Activated CD8-positive, alpha-beta T cell treated with anti-CD3 and anti-CD28 coated beads, Interleukin-2, amount 10 ng/mL, durations not matched to agents 7 days and 5 days (primary cell): ENCODE measurements around the gene PTPRU. TPM values are rescaled to one million over a fixed set of nuclear protein-coding genes. Genes with fewer than 3 reads are reported as not detected.
A peak's percentile ranks its signal among the peaks of the same experiment; 100 is the strongest.
"Not testable (repeated sequence)": the region's sequence is repeated elsewhere in the genome, so short reads cannot be mapped to it uniquely, and the experiment has no call there.

ENCODE experiments used
- ATAC-seq: fragments of 150-1000 bp; cut with Tn5 transposase; one replicate; pipeline ENCODE4 v1.10.0; 2021; ENCODE audit warnings: moderate library complexity
- CTCF ChIA-PET: fragments of 350-600 bp; sonication (Branson Sonifier 250); formaldehyde crosslinking; loops from one replicate; lab custom pipeline; 2021; ENCODE audit warnings: antibody characterized with exemption; lab: Charles Lee
- POLR2A ChIA-PET: fragments of 350-600 bp; sonication (Branson Sonifier 250); formaldehyde crosslinking; loops from one replicate; lab custom pipeline; 2021; ENCODE audit warnings: antibody characterized with exemption; lab: Charles Lee
- DNase-seq: peaks from one replicate; pipeline ENCODE4 v3.0.0-alpha.2; 2020
- H3K27ac Mint-ChIP-seq: one replicate; pipeline ENCODE4 v1.8.0; 2021; ENCODE audit warnings: mild to moderate bottlenecking, mixed read lengths
- H3K27me3 Mint-ChIP-seq: one replicate; pipeline ENCODE4 v1.8.0; 2021; ENCODE audit warnings: low read depth, mixed read lengths
- H3K36me3 Mint-ChIP-seq: one replicate; pipeline ENCODE4 v1.8.0; 2021; ENCODE audit warnings: low read depth, mixed read lengths
- H3K4me1 Mint-ChIP-seq: one replicate; pipeline ENCODE4 v1.8.0; 2021; ENCODE audit warnings: low read depth, mixed read lengths
- H3K4me3 Mint-ChIP-seq: one replicate; pipeline ENCODE4 v1.8.0; 2021; ENCODE audit warnings: mild to moderate bottlenecking, mixed read lengths
- H3K9me3 Mint-ChIP-seq: one replicate; pipeline ENCODE4 v1.8.0; 2022; ENCODE audit warnings: mixed read lengths; ENCODE audit not compliant: insufficient read depth
- total RNA-seq, 2 experiments: library from RNA; stranded (reverse); gene quantifications; one replicate each; pipeline ENCODE4 v1.2.3, GENCODE V29; 2021

PTPRU gene
- total RNA-seq, 2 experiments from 2014 or later, result 0.13 TPM; not detected in 1

DNA sequence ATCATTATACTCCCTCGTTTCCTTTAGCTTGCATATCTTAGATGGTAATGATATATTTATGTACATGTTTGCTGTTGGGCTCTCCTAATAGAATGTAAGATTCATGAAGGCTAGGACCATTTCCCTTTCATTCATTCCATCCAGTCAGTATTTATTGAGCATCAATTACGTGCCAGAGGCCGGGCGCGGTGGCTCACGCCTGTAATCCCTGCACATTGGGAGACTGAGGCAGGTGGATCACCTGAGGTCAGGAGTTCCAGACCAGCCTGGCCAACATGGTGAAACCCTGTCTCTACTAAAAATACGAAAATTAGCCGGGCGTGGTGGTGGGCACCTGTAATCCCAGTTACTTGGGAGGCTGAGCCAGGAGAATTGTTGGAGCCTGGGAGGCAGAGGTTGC is 1.4 kb upstream of the PTPRU start:
- Mint-ChIP-seq H3K27me3 (peaks cover 46% of the 10 kb centered on the region), H3K4me1 (peaks cover 32% of the 10 kb centered on the region)
- DNase-seq, POLR2A ChIA-PET, H3K27ac Mint-ChIP-seq, H3K36me3 Mint-ChIP-seq, H3K9me3 Mint-ChIP-seq, CTCF ChIA-PET, H3K4me3 Mint-ChIP-seq, ATAC-seq: not testable (repeated sequence)

DNA sequence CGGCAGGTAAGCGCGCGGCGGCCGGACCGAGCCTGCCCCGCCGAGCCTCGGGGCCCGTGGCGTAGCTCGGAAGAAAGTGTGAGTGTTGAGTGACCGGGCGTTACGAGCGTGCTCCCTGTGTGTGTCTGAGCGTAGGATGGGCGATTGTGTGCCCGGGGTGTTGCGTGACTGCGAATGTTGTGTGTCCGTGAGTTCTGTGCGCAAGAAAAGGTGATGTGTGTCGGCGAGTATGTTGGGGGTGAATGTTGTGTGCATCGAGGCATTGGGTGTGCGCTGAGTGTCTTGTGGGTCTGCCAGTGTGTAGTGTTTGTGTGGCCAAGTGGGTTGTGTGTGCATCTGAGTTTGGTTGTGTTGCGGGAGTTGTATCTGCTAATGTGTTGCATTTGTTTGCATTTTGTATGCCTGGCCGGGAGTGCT is 398 bp downstream of the PTPRU start:
- H3K4me3 Mint-ChIP-seq, result peak overlapping the region; percentile 38
- H3K27ac Mint-ChIP-seq, result no peak overlapping the region

GRCh38 chr1:29237129-29237821 is 953 bp downstream of the PTPRU start:
- H3K36me3 Mint-ChIP-seq, result no peaks in the 10 kb centered on the region
- H3K4me1 Mint-ChIP-seq, result peaks cover 20% of the 10 kb centered on the region
- peaks cover 57% of the 10 kb centered on the region for H3K27me3 Mint-ChIP-seq
- ATAC-seq (peak; percentile 4), DNase-seq (no peak)
- CTCF ChIA-PET, result interaction anchor here (0.9 to 1.4 kb wide), 5 partner anchors 17 to 1470 kb away, joined by 3 to 8 read pairs (median 3); no protein-coding TSS in a partner anchor
- H3K27ac Mint-ChIP-seq, result no peak overlapping the region
- POLR2A ChIA-PET, result no interaction called here
- H3K9me3 Mint-ChIP-seq, result no peaks in the 10 kb centered on the region
- H3K4me3 Mint-ChIP-seq, result peak overlapping the region; percentile 38

More for the DNA sequence above, 398 bp downstream of the PTPRU start:
- ChIA-PET CTCF (interaction anchor here (0.9 to 1.4 kb wide), 5 partner anchors 17 to 1471 kb away, joined by 3 to 8 read pairs (median 3); no protein-coding TSS in a partner anchor), POLR2A (no interaction called here)
- Mint-ChIP-seq H3K4me1 (peaks cover 20% of the 10 kb centered on the region), H3K27me3 (peaks cover 57% of the 10 kb centered on the region), H3K9me3 (no peaks in the 10 kb centered on the region), H3K36me3 (no peaks in the 10 kb centered on the region)
- ATAC-seq (no peak), DNase-seq (no peak)

GRCh38 chr1:29237852-29238619 is 1.7 kb downstream of the PTPRU start:
- Mint-ChIP-seq H3K9me3 (no peaks in the 10 kb centered on the region), H3K27me3 (peaks cover 57% of the 10 kb centered on the region), H3K27ac (no peak overlapping the region), H3K4me3 (peak overlapping the region; percentile 47), H3K4me1 (peaks cover 20% of the 10 kb centered on the region), H3K36me3 (no peaks in the 10 kb centered on the region)
- DNase-seq (no peak), ATAC-seq (no peak)
- ChIA-PET CTCF (no interaction called here), POLR2A (no interaction called here)

DNA sequence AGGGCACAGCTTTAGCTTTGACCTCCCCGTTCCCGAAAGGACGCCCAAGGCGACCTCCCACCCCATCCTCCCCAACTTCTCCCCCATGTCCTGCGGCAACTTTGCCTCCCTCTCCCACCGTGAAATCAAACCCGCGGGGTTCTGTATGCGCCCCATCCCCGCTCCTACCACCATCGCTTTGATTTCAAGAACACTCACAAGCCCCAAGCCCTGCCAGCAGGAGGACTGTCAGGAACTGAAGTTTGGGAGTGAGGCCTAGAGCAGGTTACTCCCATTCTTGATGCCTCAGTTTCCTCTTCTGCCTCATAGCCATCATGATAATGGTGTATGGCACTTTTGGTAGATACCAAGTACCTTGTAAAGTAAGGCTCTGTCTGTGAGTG is 2.3 kb downstream of the PTPRU start:
- DNase-seq (no peak), ATAC-seq (no peak)
- Mint-ChIP-seq H3K4me1 (peaks cover 20% of the 10 kb centered on the region), H3K4me3 (peak overlapping the region; percentile 20), H3K36me3 (no peaks in the 10 kb centered on the region), H3K27ac (no peak overlapping the region), H3K27me3 (peaks cover 56% of the 10 kb centered on the region), H3K9me3 (no peaks in the 10 kb centered on the region)
- ChIA-PET POLR2A (no interaction called here), CTCF (interaction anchor here (1.3 kb wide), 1 partner anchor 1142 kb away, joined by 4 read pairs; no protein-coding TSS in a partner anchor)

GRCh38 chr1:29239142-29239541 is 2.8 kb downstream of the PTPRU start:
- Mint-ChIP-seq H3K27me3 (peaks cover 50% of the 10 kb centered on the region), H3K4me1 (peaks cover 20% of the 10 kb centered on the region), H3K9me3 (no peaks in the 10 kb centered on the region), H3K4me3 (no peak overlapping the region), H3K27ac (no peak overlapping the region), H3K36me3 (no peaks in the 10 kb centered on the region)
- ATAC-seq (no peak), DNase-seq (no peak)
- ChIA-PET POLR2A (no interaction called here), CTCF (interaction anchor here (1.3 kb wide), 1 partner anchor 1141 kb away, joined by 4 read pairs; no protein-coding TSS in a partner anchor)

- DNase-seq (no peak), ATAC-seq (no peak)
- Mint-ChIP-seq H3K27me3 (peaks cover 42% of the 10 kb centered on the region), H3K9me3 (no peaks in the 10 kb centered on the region), H3K27ac (no peak overlapping the region), H3K4me3 (no peak overlapping the region), H3K36me3 (no peaks in the 10 kb centered on the region), H3K4me1 (peaks cover 20% of the 10 kb centered on the region)
- ChIA-PET CTCF (no interaction called here), POLR2A (no interaction called here)
Measured at GRCh38 chr1:29240400-29240837, 4.1 kb downstream of the PTPRU start.

DNA sequence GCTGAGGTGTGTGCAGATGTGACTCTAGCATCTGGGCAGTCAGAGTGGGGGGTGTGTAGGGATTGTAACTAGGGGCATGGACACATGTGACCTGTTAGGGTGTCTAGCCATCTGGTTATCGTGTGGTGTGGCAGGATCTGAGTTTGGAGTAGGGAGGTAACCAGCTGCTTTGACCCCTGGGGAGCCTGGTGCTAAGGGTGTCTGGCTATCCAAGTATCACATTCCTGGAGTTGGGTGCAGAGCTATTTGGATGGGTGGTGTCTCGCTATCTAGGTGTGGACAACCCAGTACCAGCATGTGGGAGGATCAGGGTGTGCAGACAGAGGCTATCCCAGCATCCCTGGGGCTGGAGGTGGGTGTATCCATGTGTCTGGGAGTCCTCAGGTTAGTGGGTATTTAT is 4.7 kb downstream of the PTPRU start:
- ChIA-PET CTCF (no interaction called here), POLR2A (no interaction called here)
- Mint-ChIP-seq H3K27me3 (peaks cover 39% of the 10 kb centered on the region), H3K36me3 (no peaks in the 10 kb centered on the region), H3K27ac (no peak overlapping the region), H3K4me1 (peaks cover 16% of the 10 kb centered on the region), H3K9me3 (no peaks in the 10 kb centered on the region), H3K4me3 (no peak overlapping the region)
- DNase-seq, result no peak
- ATAC-seq, result no peak

DNA sequence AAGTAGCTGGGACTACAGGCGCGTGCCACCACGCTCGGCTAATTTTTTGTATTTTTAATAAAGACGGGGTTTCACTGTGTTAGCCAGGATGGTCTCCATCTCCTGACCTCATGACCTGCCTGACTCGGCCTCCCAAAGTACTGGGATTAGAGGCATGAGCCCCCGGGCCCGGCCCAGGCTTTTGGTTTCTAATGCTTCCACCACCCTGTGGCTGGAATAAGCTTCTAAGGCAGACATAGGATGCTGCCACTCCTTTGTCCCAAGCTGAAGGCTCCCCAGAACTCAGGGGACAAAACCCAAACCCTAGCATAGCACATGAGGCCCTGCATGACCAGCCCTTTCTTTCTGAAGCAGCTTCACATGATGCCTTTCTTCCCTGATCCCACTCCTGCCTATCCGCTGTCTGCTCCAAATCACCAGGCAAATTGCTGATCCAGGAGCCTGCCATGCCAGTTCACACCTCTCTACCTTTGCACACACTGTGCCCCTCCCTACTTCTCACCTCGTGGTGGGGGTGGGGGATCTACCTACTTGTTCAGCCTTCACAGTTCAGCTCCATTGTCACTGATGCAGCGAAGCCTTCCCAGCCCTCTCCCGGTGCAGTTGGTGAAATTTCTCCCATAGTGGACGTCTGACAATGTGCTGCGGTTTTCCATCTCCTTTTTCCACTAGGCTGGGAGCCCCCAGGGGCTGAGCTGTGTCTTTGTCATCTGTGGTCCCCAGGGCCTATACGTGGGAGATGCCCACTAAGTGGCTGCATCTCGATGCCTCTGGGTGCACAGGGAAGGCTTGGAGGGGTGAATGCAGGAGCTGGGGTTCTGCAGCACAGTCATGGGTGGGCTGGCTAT is 6.9 kb downstream of the PTPRU start:
- no peak for DNase-seq
- no peak for ATAC-seq
- ChIA-PET POLR2A (interaction anchor here (0.6 kb wide), 1 partner anchor 16 kb away, joined by 3 read pairs; no protein-coding TSS in a partner anchor), CTCF (no interaction called here)
- Mint-ChIP-seq H3K9me3 (no peaks in the 10 kb centered on the region), H3K4me1 (peaks cover 6% of the 10 kb centered on the region), H3K27ac (no peak overlapping the region), H3K27me3 (peaks cover 26% of the 10 kb centered on the region), H3K4me3 (no peak overlapping the region), H3K36me3 (no peaks in the 10 kb centered on the region)

- H3K4me1 Mint-ChIP-seq, result peaks cover 2% of the 10 kb centered on the region
- no peaks in the 10 kb centered on the region for H3K36me3 Mint-ChIP-seq
- no peak overlapping the region for H3K27ac Mint-ChIP-seq
- ChIA-PET POLR2A (interaction anchor here (0.6 kb wide), 1 partner anchor 16 kb away, joined by 3 read pairs; no protein-coding TSS in a partner anchor), CTCF (no interaction called here)
- peaks cover 21% of the 10 kb centered on the region for H3K27me3 Mint-ChIP-seq
- H3K4me3 Mint-ChIP-seq, result no peak overlapping the region
- no peak for ATAC-seq
- H3K9me3 Mint-ChIP-seq, result no peaks in the 10 kb centered on the region
- DNase-seq, result no peak
Measured at GRCh38 chr1:29243871-29244200, 7.5 kb downstream of the PTPRU start.

GRCh38 chr1:29245261-29245660 is 8.9 kb downstream of the PTPRU start:
- H3K27me3 Mint-ChIP-seq, result peaks cover 8% of the 10 kb centered on the region
- DNase-seq (no peak), ATAC-seq (no peak)
- H3K4me1 Mint-ChIP-seq, result no peaks in the 10 kb centered on the region
- H3K27ac Mint-ChIP-seq, result no peak overlapping the region
- POLR2A ChIA-PET, result no interaction called here
- CTCF ChIA-PET, result no interaction called here
- H3K36me3 Mint-ChIP-seq, result no peaks in the 10 kb centered on the region
- no peaks in the 10 kb centered on the region for H3K9me3 Mint-ChIP-seq
- no peak overlapping the region for H3K4me3 Mint-ChIP-seq
